ENCODE results near the gene AP2M1.

The AP2M1 gene

GRCh38 chr3:184198509-184198908 lies 23.9 kb downstream of the AP2M1 start:
- TF ChIP-seq CTCF (IDR thresholded peaks at IDR 0.05; ENCODE audit: control insufficient read depth, extremely low read depth, insufficient read depth), result no peak
- no peak for DNase-seq (ENCODE audit: low read depth)
- no peak overlapping the region for H3K4me3 ChIP-seq (ENCODE audit: low read depth, low read length)

DNA sequence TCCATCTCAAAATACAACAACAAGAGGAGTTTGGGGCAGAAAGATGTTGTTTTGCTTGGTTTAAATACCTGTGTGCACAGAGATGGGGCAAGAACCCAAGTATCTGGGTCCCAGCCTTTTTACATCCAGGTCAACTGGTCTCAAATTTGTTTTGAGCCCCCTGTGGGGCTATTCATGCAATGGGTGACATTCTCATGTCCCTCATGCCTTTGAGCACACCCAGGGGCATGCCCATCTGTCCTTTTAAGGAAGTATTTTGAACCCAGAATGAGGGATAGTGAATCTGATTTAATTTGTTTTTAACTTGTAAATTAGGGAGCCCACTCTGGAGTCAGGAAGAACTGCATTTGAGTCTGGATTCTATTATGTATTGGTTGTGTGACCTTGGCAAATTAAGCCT lies 26.2 kb downstream of the AP2M1 start:
- no peak overlapping the region for H3K4me3 ChIP-seq (ENCODE audit: low read depth, low read length)
- DNase-seq (ENCODE audit: low read depth), result no peak
- TF ChIP-seq CTCF (IDR thresholded peaks at IDR 0.05; ENCODE audit: control insufficient read depth, extremely low read depth, insufficient read depth), result no peak

DNA sequence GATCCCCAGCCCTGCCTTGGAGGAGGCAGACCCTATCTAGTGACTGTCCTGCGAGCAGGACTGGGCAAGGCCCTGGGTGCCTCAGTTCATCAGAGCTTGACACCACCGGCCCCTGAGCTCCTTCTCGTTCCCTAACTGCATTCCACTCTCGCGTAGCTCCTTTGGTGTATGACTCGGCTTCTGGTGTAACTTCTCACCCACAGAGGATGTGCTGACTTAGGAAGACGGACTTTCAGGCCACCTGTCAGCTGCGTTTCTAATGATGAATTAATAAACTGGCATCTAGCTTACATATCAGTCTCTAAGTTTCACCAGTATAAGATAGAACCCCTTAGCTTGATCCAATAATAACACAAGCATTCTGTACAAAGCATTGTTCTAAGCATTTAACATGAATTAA lies 28.9 kb downstream of the AP2M1 start:
- no peak overlapping the region for H3K4me3 ChIP-seq (ENCODE audit: low read depth, low read length)
- TF ChIP-seq CTCF (IDR thresholded peaks at IDR 0.05; ENCODE audit: control insufficient read depth, extremely low read depth, insufficient read depth), result no peak
- DNase-seq (ENCODE audit: low read depth), result no peak

- no peak overlapping the region for H3K4me3 ChIP-seq (ENCODE audit: low read depth, low read length)
- no peak for DNase-seq (ENCODE audit: low read depth)
- no peak for TF ChIP-seq CTCF (IDR thresholded peaks at IDR 0.05; ENCODE audit: control insufficient read depth, extremely low read depth, insufficient read depth)
Measured at GRCh38 chr3:184209146-184209923, 34.7 kb downstream of the AP2M1 start.

DNA sequence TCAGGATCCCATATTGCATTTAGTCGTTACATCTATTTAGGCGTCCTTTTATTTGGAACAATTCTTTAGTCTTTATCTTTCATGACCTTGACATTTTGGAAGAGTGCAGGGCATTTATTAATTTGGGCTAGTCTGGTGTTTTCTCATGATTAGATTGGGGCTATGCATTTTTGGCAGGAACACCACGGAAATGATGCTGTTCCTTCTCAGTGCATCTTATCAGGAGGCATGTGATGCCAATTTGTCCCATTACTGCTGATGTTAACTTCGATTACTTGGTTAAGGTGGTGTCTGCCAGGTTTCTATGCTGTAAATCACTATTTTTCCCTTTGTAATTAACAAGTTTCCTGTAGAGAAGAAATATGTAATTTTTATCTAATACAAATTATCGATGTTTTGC lies 36.6 kb downstream of the AP2M1 start:
- no peak overlapping the region for H3K4me3 ChIP-seq (ENCODE audit: low read depth, low read length)
- TF ChIP-seq CTCF (IDR thresholded peaks at IDR 0.05; ENCODE audit: control insufficient read depth, extremely low read depth, insufficient read depth), result no peak
- DNase-seq (ENCODE audit: low read depth), result no peak

- no peak for DNase-seq (ENCODE audit: low read depth)
- no peak overlapping the region for H3K4me3 ChIP-seq (ENCODE audit: low read depth, low read length)
- no peak for TF ChIP-seq CTCF (IDR thresholded peaks at IDR 0.05; ENCODE audit: control insufficient read depth, extremely low read depth, insufficient read depth)
Measured at GRCh38 chr3:184211718-184212117, 37.1 kb downstream of the AP2M1 start.

DNA sequence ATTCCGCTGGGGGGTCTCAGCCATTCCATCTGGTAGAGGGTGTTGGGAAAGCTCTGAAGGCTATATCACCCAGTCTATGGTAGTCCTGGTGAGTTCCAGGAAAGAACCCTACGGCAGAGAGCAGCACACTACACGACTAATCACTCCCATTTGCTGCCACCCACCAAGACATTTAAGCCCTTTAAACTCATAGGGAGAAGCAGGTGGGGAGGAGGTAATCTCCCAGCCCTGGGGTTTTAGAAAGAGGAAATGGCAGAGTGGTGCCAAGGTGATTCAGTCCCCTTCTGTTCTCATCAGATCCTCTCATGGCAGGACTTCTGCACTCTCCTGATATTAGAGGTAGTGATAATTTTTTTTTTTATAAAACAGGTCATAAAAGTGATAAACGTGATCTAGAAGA lies 44.2 kb downstream of the AP2M1 start:
- TF ChIP-seq CTCF (IDR thresholded peaks at IDR 0.05; ENCODE audit: control insufficient read depth, extremely low read depth, insufficient read depth), result no peak
- no peak overlapping the region for H3K4me3 ChIP-seq (ENCODE audit: low read depth, low read length)
- no peak for DNase-seq (ENCODE audit: low read depth)
